Right atrium auricular region (tissue), 2 donors: ENCODE data around the gene RTP1. TPM values are rescaled to one million over a fixed set of nuclear protein-coding genes. Genes with fewer than 3 reads are reported as not detected.

ENCODE experiments used
- DNase-seq: peaks from one replicate; pipeline ENCODE4 v3.0.0-alpha.2; 2019; ENCODE audit warnings: low spot score
- H3K27ac ChIP-seq, 2 donors: fragments of 200-600 bp; sonication (generic); 1 replicate in 1 of 2; 2 replicates in 1 of 2; pipeline ENCODE4 v1.5.1; 2016 to 2019
- H3K27me3 ChIP-seq, 2 donors: fragments of 200-600 bp; sonication (generic); one replicate each; pipeline versions ENCODE4 v1.5.1 to v1.6.0; 2017 to 2019
- H3K36me3 ChIP-seq: fragments of 200-600 bp; sonication (generic); one replicate; pipeline ENCODE4 v1.5.1; 2016
- H3K4me1 ChIP-seq, 2 donors: fragments of 200-600 bp; sonication (generic); one replicate each; pipeline versions ENCODE4 v1.5.1 to v1.6.0; 2017 to 2019
- H3K4me3 ChIP-seq, 2 donors: fragments of 200-600 bp; sonication (generic); 1 replicate in 1 of 2; 2 replicates in 1 of 2; pipeline ENCODE4 v1.5.1; 2017 to 2019; ENCODE audit warnings: mild to moderate bottlenecking in 1 of 2, moderate library complexity in 1 of 2
- H3K9me3 ChIP-seq, 2 donors: fragments of 200-600 bp; sonication (generic); one replicate each; pipeline ENCODE4 v1.5.1; 2019
- CTCF ChIP-seq, 2 donors: fragments of 200-600 bp; sonication (generic); IDR thresholded peaks; one replicate each; pipeline ENCODE4 v1.5.1; 2019; ENCODE audit warnings: antibody characterized with exemption in 2 of 2
- total RNA-seq, 2 donors: library from RNA; depleted of rRNA; stranded (reverse); fragments of >200 nt; gene quantifications; one replicate each; pipeline ENCODE4 v1.1.0, GENCODE V29; 2016

RTP1 gene
- total RNA-seq, 2 donors from 2014 or later = not detected

GRCh38 chr3:187183210-187183862 is 13.9 kb upstream of the RTP1 start:
- TF ChIP-seq CTCF (IDR thresholded peaks at IDR 0.05) = no peak
- H3K9me3 ChIP-seq = no peaks in the 10 kb centered on the region
- H3K36me3 ChIP-seq = no peaks in the 10 kb centered on the region
- no peak for DNase-seq
- peaks cover 0 to 34% of the 10 kb centered on the region in 2 donors for H3K4me1 ChIP-seq
- no peaks in the 10 kb centered on the region for H3K27me3 ChIP-seq
- H3K4me3 ChIP-seq = no peak overlapping the region
- peak overlapping the region in 1 of 2 donors; percentile 48 for H3K27ac ChIP-seq

GRCh38 chr3:187183903-187184302 is 13.4 kb upstream of the RTP1 start:
- peak overlapping the region in 1 of 2 donors; percentile 48 for H3K27ac ChIP-seq
- H3K27me3 ChIP-seq = no peaks in the 10 kb centered on the region
- H3K4me1 ChIP-seq = peaks cover 0 to 36% of the 10 kb centered on the region in 2 donors
- no peaks in the 10 kb centered on the region for H3K36me3 ChIP-seq
- no peak for DNase-seq
- no peaks in the 10 kb centered on the region for H3K9me3 ChIP-seq
- H3K4me3 ChIP-seq = no peak overlapping the region
- no peak for TF ChIP-seq CTCF (IDR thresholded peaks at IDR 0.05)

- peaks cover 0 to 40% of the 10 kb centered on the region in 2 donors for H3K4me1 ChIP-seq
- H3K4me3 ChIP-seq = no peak overlapping the region
- H3K27ac ChIP-seq = peak overlapping the region; percentile 86 to 92
- H3K36me3 ChIP-seq = no peaks in the 10 kb centered on the region
- no peaks in the 10 kb centered on the region for H3K9me3 ChIP-seq
- H3K27me3 ChIP-seq = no peaks in the 10 kb centered on the region
- DNase-seq = no peak
- no peak for TF ChIP-seq CTCF (IDR thresholded peaks at IDR 0.05)
Observed at GRCh38 chr3:187185759-187186158, 11.5 kb upstream of the RTP1 start.

- Histone ChIP-seq H3K4me3 (no peak overlapping the region), H3K36me3 (no peaks in the 10 kb centered on the region), H3K27ac (peak overlapping the region; percentile 86 to 92), H3K4me1 (peaks cover 0 to 40% of the 10 kb centered on the region in 2 donors), H3K27me3 (no peaks in the 10 kb centered on the region), H3K9me3 (no peaks in the 10 kb centered on the region)
- no peak for DNase-seq
- TF ChIP-seq CTCF (IDR thresholded peaks at IDR 0.05) = no peak
Observed at GRCh38 chr3:187186375-187186774, 10.9 kb upstream of the RTP1 start.

GRCh38 chr3:187186801-187187421 is 10.4 kb upstream of the RTP1 start:
- DNase-seq = peak; percentile 63
- Histone ChIP-seq H3K4me1 (peaks cover 0 to 40% of the 10 kb centered on the region in 2 donors), H3K9me3 (no peaks in the 10 kb centered on the region), H3K27ac (peak overlapping the region; percentile 86 to 92), H3K27me3 (no peaks in the 10 kb centered on the region), H3K4me3 (no peak overlapping the region), H3K36me3 (no peaks in the 10 kb centered on the region)
- TF ChIP-seq CTCF (IDR thresholded peaks at IDR 0.05) = no peak
